SH-SY5Y (cell line): ENCODE results near the gene NHS.

Experiments used
- GATA2 ChIP-seq: IDR thresholded peaks from 2 replicates; pipeline ENCODE4 v1.6.1; 2011; ENCODE audit warnings: mild to moderate bottlenecking, low read depth, low read length
- GATA3 ChIP-seq: IDR thresholded peaks from 2 replicates; pipeline ENCODE4 v1.6.1; 2011; ENCODE audit warnings: low read depth, mild to moderate bottlenecking, low read length, moderate library complexity

DNA sequence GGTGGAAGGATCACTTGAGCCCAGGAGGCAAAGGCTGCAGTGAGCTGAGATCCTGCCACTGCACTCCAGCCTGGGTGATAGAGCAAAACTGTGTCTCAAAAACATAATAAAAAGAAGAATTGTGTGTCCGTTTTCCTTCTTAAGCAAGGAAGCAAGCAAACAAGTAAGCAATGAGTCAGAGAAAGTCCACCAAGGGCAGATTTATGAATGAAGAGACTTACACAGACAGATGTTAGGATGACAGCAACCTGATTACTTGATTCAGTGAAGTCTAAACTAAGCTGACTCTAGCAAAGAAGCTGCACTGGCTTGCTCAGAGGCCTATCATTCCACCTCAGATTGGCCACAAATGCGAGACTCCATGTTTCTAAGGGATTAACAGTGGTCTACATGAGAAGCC is 328.2 kb downstream of the NHS start:
- TF ChIP-seq GATA2 (no peak), GATA3 (no peak)
